Stimulated activated CD4-positive, alpha-beta T cell treated with anti-CD3 and anti-CD28 coated beads, Interleukin-2, amount 100 ng/mL, for 4 hours (primary cell): Measurements from ENCODE around the gene CGB7.

Experiments used
- DNase-seq: peaks from one replicate; pipeline ENCODE4 v3.0.0-alpha.2; 2020; ENCODE audit warnings: low read depth

CGB7 gene

DNA sequence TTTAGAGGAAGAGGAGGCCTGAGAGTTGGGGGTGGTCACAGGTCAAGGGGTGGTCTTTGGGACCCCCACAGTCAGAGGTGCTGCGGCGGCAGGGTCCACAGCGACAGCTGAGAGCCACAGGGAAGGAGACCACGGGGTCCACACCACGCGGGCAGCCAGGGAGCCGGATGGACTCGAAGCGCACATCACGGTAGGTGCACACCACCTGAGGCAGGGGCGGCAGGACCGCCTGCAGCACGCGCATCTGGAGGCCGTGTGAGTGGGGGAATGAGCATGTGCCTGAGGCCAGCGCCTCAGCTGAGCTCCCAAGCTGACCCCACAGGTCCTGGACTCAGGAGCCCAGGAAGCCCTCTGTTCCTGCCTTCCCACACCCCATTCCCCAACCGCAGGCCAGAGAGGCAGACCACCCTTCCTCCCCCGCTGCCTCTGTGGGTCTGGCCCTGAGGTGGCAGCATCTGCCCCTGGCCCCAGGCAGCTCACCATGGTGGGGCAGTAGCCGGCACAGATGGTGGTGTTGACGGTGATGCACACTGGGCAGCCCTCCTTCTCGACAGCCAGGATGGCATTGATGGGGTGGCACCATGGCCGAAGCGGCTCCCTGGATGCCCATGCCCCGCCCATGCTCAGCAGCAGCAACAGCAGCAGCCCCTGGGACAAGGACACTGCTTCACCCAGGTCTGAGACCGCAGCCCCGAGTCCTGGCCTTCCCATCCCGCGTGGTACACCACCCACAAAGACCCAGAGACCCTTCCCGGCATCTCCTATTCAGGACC lies 41.3 kb downstream of the CGB7 start:
- no peak for DNase-seq

GRCh38 chr19:49014870-49015255 lies 42.7 kb downstream of the CGB7 start:
- no peak for DNase-seq

DNA sequence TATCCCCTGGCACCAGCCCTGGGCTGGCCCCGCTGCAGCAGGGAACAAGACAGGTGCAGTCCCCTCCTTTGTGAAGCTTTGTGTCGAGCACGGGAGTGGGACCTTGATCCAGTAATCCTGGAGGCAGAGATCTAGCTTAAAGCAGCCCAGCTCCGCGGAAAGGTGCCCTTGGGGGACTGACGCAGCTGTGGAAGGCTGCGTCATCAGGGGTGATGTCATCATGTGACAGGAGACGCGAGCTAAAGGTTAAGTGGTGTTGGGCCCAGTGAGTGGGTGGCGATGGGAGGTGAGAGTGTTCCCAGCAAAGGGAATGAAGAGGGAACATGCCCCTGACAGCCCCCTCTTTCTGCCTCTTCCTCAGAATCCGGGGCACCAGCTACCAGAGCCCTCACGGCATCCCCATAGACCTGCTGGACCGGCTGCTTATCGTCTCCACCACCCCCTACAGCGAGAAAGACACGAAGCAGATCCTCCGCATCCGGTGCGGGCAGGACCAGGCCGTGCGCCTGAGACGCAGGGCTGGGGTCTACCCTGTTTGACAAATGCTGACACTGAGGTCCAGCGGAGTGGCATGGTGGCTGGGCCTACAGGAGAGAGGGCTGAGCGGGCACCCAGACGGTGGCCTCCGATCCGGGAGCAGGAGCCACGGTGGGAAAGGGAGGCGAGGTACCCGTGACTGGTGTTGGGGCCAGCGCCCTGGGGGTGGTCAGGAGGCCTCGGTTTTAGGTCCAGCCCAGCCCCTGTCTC lies 43.3 kb downstream of the CGB7 start:
- no peak for DNase-seq

DNA sequence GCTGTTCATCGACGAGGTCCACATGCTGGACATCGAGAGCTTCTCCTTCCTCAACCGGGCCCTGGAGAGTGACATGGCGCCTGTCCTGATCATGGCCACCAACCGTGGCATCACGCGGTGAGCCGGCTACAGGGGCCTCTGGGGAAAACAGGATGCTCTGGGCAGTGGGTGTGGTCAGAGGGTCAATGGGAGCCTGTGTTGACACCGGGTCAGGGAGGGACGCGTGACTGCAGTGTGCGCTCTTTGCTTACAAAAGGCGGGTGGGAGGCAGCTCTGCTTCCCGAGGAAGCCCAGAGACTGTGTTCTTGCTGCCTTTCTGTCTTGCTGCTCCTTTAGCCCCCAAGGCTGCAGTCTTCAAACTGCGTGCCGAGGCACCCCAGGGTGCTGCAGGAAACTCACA lies 46.4 kb downstream of the CGB7 start:
- DNase-seq = no peak

DNA sequence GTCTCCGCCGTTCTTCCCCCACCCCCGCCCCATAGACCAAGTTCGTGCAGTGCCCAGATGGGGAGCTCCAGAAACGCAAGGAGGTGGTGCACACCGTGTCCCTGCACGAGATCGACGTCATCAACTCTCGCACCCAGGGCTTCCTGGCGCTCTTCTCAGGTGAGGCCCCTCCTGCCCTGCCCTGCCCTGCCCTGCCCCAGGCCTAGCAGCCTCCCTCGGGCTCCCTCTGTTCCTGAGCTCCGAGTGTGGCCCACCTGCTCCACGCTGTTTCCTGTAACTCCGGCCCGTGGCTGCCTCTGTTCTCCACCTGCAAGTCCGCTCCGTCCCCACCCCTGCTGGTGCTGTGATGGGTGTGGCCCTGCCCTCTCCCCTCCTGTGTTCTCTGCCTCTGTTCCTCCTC lies 47.1 kb downstream of the CGB7 start:
- no peak for DNase-seq

DNA sequence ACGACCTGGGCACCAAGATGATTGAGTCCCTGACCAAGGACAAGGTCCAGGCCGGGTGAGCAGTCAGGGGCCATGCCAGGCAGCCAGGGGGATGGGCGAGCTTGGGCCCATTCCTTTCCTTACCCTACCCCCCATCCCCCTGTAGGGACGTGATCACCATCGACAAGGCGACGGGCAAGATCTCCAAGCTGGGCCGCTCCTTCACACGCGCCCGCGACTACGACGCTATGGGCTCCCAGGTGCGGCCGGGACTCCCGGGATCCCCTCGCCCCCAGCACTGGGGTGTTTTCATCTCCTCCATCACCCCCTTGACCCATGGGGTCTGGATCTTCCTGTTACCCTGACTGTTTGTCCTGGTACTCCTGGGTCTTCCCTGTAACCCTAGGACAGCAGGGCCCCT lies 47.7 kb downstream of the CGB7 start:
- no peak for DNase-seq

DNA sequence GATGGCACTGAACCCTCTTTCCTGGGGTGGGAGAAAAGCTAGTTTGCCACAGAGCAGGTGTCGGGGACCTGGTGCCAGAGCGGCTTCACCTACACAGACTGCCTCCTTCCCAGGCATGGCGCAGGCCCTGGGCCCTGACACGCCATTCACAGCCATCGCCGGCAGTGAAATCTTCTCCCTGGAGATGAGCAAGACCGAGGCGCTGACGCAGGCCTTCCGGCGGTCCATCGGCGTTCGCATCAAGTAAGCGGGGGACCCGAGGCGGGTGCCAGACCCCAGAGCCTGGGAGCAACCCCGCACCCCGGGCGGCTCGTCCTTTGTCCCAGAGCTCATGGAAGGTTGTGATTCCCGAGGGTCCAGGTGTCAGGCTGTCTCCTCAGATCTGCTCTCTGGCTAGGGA lies 50.6 kb downstream of the CGB7 start:
- no peak for DNase-seq

GRCh38 chr19:49004964-49005614 lies 52.5 kb downstream of the CGB7 start:
- no peak for DNase-seq
